ENCODE results near the gene ING5.

DNA sequence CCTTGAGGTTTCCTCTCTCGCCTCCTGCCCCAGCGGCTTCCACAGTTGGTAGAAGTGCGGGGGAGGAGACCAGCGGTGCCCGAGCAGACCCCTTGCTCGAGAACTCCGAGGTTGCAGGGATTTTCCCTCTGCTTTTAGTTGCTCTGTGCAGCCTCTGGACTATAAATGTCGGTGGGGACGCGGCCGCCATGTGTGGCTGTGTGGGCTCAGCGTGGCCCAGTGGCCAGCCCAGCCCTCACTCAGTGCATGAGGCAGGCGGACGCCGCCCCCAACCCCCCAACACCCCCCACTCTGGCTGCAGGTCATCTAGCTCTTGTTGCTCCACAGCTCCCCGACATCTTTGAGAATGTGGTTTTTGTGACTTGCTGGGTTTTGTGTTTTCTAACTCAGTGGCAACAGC, 17.3 kb downstream of the ING5 start:
- TF ChIP-seq, protein P1, sequence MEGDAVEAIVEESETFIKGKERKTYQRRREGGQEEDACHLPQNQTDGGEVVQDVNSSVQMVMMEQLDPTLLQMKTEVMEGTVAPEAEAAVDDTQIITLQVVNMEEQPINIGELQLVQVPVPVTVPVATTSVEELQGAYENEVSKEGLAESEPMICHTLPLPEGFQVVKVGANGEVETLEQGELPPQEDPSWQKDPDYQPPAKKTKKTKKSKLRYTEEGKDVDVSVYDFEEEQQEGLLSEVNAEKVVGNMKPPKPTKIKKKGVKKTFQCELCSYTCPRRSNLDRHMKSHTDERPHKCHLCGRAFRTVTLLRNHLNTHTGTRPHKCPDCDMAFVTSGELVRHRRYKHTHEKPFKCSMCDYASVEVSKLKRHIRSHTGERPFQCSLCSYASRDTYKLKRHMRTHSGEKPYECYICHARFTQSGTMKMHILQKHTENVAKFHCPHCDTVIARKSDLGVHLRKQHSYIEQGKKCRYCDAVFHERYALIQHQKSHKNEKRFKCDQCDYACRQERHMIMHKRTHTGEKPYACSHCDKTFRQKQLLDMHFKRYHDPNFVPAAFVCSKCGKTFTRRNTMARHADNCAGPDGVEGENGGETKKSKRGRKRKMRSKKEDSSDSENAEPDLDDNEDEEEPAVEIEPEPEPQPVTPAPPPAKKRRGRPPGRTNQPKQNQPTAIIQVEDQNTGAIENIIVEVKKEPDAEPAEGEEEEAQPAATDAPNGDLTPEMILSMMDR (conservative IDR thresholded peaks at IDR 0.05; ENCODE audit: low read depth, low read length), result no peak
- TF ChIP-seq EZH2 (IDR thresholded peaks at IDR 0.05; ENCODE audit: low read length, unreplicated experiment) (no peak), EZH2phosphoT487 (IDR thresholded peaks at IDR 0.05; ENCODE audit: borderline replicate concordance, low read length) (no peak)

Measured in PC-3 (cell line).